ENCODE measurements around the gene DDX23. TPM values are rescaled to one million over a fixed set of nuclear protein-coding genes. Genes with fewer than 3 reads are reported as not detected.

DDX23 gene
- total RNA-seq, 1 experiment from 2014 or later, result 107 TPM

DNA sequence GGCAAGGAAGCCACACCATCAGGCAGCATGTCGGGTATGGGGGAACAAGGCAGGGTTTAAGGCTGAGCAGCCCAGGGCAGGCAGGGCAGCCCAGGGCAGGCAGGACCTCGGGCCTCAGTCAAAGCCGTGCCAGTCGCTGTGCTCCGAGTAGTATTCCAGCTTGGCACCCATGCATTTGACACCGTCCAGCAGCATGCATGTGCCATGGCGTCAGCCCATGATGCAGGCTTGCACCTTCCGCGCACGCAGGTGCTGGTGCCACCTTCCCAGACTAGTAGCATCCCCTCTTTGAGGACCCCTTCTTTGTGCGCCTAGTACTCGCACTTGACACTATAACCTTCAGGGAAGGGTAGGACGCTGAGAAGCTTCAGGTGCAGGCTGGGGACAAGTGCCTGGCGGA, 51.5 kb downstream of the DDX23 start:
- peaks cover 5% of the 10 kb centered on the region; the same call in 1 of the 2 replicates for H3K27me3 Mint-ChIP-seq (ENCODE audit: low read depth)
- H3K9me3 Mint-ChIP-seq, result no peaks in the 10 kb centered on the region
- H3K4me1 Mint-ChIP-seq, result peaks cover 5% of the 10 kb centered on the region; the same call in 1 of the 2 replicates
- no peak overlapping the region for H3K4me3 Mint-ChIP-seq
- POLR2A ChIA-PET, result no interaction called here
- no peaks in the 10 kb centered on the region for H3K36me3 Mint-ChIP-seq
- H3K27ac Mint-ChIP-seq, result no peak overlapping the region
- DNase-seq (ENCODE audit: low spot score) (no peak), ATAC-seq (no peak)
- CTCF ChIA-PET, result interaction anchor here (1.1 to 1.2 kb wide), 2 partner anchors 13 to 47 kb away, joined by 3 read pairs; no protein-coding TSS in a partner anchor
- TF ChIP-seq ARID4B (CRISPR knock-in tag; IDR thresholded peaks at IDR 0.05; ENCODE audit: borderline replicate concordance) (no peak), JAZF1 (CRISPR knock-in tag; IDR thresholded peaks at IDR 0.05) (no peak), ELF4 (CRISPR knock-in tag; IDR thresholded peaks at IDR 0.05; ENCODE audit: low read depth) (no peak), FOXJ3 (CRISPR knock-in tag; IDR thresholded peaks at IDR 0.05; ENCODE audit: borderline replicate concordance) (no peak), ZNF512 (CRISPR knock-in tag; IDR thresholded peaks at IDR 0.05; ENCODE audit: borderline replicate concordance) (no peak), ESRRA (CRISPR knock-in tag; IDR thresholded peaks at IDR 0.05; ENCODE audit: borderline replicate concordance) (no peak), SP1 (CRISPR knock-in tag; conservative IDR thresholded peaks at IDR 0.05) (no peak), IRF1 (CRISPR knock-in tag; IDR thresholded peaks at IDR 0.05) (no peak), CREB1 (CRISPR knock-in tag; IDR thresholded peaks at IDR 0.05) (no peak), NFYB (CRISPR knock-in tag; conservative IDR thresholded peaks at IDR 0.05; ENCODE audit: low read depth) (no peak), AR (CRISPR knock-in tag; IDR thresholded peaks at IDR 0.05) (no peak), ZSCAN18 (CRISPR knock-in tag; IDR thresholded peaks at IDR 0.05) (no peak), NR1H2 (CRISPR knock-in tag; IDR thresholded peaks at IDR 0.05) (no peak)
- TF ChIP-seq, protein P1, sequence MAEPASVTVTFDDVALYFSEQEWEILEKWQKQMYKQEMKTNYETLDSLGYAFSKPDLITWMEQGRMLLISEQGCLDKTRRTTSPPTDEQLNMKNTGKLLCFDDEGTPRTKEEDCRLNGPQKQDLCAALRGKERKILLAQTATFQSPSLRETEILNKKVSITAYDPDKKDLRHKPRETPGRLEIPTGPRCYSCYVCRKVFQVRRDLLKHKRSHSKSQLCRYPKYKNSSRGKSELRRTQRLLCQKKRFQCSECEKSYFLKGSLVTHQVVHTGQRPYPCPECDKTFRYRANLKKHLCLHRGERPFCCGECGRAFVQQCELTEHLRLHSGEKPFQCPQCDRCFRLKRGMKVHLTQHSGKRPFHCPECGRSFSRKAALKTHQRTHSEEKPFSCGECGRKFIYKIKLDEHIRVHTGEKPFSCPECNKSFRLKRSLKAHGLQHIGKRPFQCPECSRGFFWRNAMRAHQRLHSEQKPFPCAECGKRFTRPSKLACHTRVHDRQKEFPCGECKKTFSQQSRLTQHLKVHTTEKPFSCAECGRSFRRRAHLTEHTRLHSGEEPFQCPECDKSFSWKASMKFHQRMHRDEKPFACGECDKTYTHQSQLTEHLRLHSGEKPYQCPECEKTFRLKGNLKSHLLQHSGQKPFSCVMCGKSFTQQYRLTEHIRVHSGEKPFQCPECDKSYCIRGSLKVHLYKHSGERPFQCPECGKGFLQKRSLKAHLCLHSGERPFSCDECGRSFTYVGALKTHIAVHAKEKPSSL (CRISPR knock-in tag; conservative IDR thresholded peaks at IDR 0.05), result no peak

All from WTC11 (cell line).